ENCODE results near the gene CENPU. TPM values are rescaled to one million over a fixed set of nuclear protein-coding genes. Genes with fewer than 3 reads are reported as not detected.

CENPU gene
- total and polyA plus RNA-seq, 2 of the 13 experiments (the other 11 are each of a cell fraction or from before 2014, with no cell fraction given) = 11.7 to 35.8 TPM

- TF ChIP-seq TMF1 (CRISPR knock-in tag; IDR thresholded peaks at IDR 0.05; ENCODE audit: low read depth) (0 out of 2 replicates have a peak, but pooled peaks have one; percentile 37), ZNF138 (CRISPR knock-in tag; IDR thresholded peaks at IDR 0.05; ENCODE audit: low read depth) (no peak), SAP130 (CRISPR knock-in tag; IDR thresholded peaks at IDR 0.05; ENCODE audit: low read depth) (peak; percentile 28; the same call in 1 of the 2 replicates), ASH2L (IDR thresholded peaks at IDR 0.05; ENCODE audit: insufficient read length, low read depth, low read length) (peak; percentile 85), CHCHD3 (CRISPR knock-in tag; IDR thresholded peaks at IDR 0.05) (no peak), RBFOX2 (IDR thresholded peaks at IDR 0.05; ENCODE audit: low read depth, low read length) (peak; percentile 65; the same call in 1 of the 2 replicates), AGO2 (optimal IDR thresholded peaks at IDR 0.05; ENCODE audit: low read depth, low read length) (peak; percentile 73), ZNF263 (CRISPR knock-in tag; IDR thresholded peaks at IDR 0.05) (0 out of 2 replicates have a peak, but pooled peaks have one; percentile 10), ZEB1 (IDR thresholded peaks at IDR 0.05; ENCODE audit: insufficient replicate concordance, low read depth) (peak; percentile 27), MXD3 (CRISPR knock-in tag; IDR thresholded peaks at IDR 0.05) (0 out of 2 replicates have a peak, but pooled peaks have one; percentile 27), SOX6 (IDR thresholded peaks at IDR 0.05) (no peak), SOX6 (CRISPR knock-in tag; IDR thresholded peaks at IDR 0.05) (peak; percentile 17; the same call in 1 of the 2 replicates), EZH2 (conservative IDR thresholded peaks at IDR 0.05; ENCODE audit: low read depth, low read length) (no peak), ZNF160 (CRISPR knock-in tag; IDR thresholded peaks at IDR 0.05) (0 out of 2 replicates have a peak, but pooled peaks have one; percentile 32), KLF6 (CRISPR knock-in tag; IDR thresholded peaks at IDR 0.05) (0 out of 2 replicates have a peak, but pooled peaks have one; percentile 3), HIVEP1 (CRISPR knock-in tag; IDR thresholded peaks at IDR 0.05) (no peak), ZNF451 (CRISPR knock-in tag; IDR thresholded peaks at IDR 0.05) (no peak), NKX3-1 (CRISPR knock-in tag; IDR thresholded peaks at IDR 0.05) (0 out of 2 replicates have a peak, but pooled peaks have one; percentile 2), NR3C1 (CRISPR knock-in tag; IDR thresholded peaks at IDR 0.05) (no peak), BCLAF1 (IDR thresholded peaks at IDR 0.05) (no peak), ZNF746 (CRISPR knock-in tag; IDR thresholded peaks at IDR 0.05) (no peak), HINFP (CRISPR knock-in tag; IDR thresholded peaks at IDR 0.05; ENCODE audit: low read depth) (no peak), ZNF776 (CRISPR knock-in tag; IDR thresholded peaks at IDR 0.05) (0 out of 2 replicates have a peak, but pooled peaks have one; percentile 11), KDM2A (CRISPR knock-in tag; IDR thresholded peaks at IDR 0.05; ENCODE audit: borderline replicate concordance, low read depth) (peak; percentile 16; the same call in 1 of the 2 replicates), ISL2 (CRISPR knock-in tag; IDR thresholded peaks at IDR 0.05) (no peak)
Observed at GRCh38 chr4:184648313-184649025, 85.4 kb downstream of the CENPU start (continued).
